Melanocyte of skin (primary cell): ENCODE data around the gene KRT2. TPM values are rescaled to one million over a fixed set of nuclear protein-coding genes. Genes with fewer than 3 reads are reported as not detected.

Experiments
- total RNA-seq, 2 donors: library from RNA; depleted of rRNA; stranded (reverse); fragments of >200 nt; gene quantifications; 2 replicates each; pipeline ENCODE4 v1.2.3, GENCODE V29; 2012

KRT2 gene
- not detected for total RNA-seq

GRCh38 chr12:52651726-52652261 is at the start of gene KRT2:
Gene KRT2, minus strand, starts transcription at chr12:52652211. Its CDS starts 69 bp downstream, at chr12:52652142.

GRCh38 chr12:52680363-52680762 is 28.4 kb upstream of the KRT2 start, which contains the start of gene KRT1:
Gene KRT1, minus strand, starts transcription at chr12:52680407. Its CDS starts 59 bp downstream, at chr12:52680348.

GRCh38 chr12:52618216-52618615 is 33.8 kb downstream of the KRT2 start, which contains the start of gene KRT73:
Gene KRT73, minus strand, starts transcription at chr12:52618559. Its CDS starts 35 bp downstream, at chr12:52618524.

GRCh38 chr12:52600941-52601481 is 51.0 kb downstream of the KRT2 start, which contains the start of gene KRT72:
Gene KRT72, minus strand, starts transcription at chr12:52601463. Its CDS starts 11 bp downstream, at chr12:52601452.

Other genes starting within 250 kb of the KRT2 start
- gene KRT82, start 245.9 kb downstream of the KRT2 start, total RNA-seq: not detected
- gene KRT75, start 217.8 kb downstream of the KRT2 start, total RNA-seq: not detected
- under 1 TPM in 1 of 2 donors, not detected in 1; 0.34 TPM for gene KRT6B, start 200.1 kb downstream of the KRT2 start, total RNA-seq
- not detected for gene KRT6C, start 178.4 kb downstream of the KRT2 start, total RNA-seq
- gene KRT6A, start 159.0 kb downstream of the KRT2 start, total RNA-seq: 1 to 10 TPM in 1 of 2 donors, not detected in 1; 1.0 TPM
- gene KRT5, start 131.8 kb downstream of the KRT2 start, total RNA-seq: under 1 TPM in 1 of 2 donors, not detected in 1; 0.69 TPM
- gene KRT71, start 99.1 kb downstream of the KRT2 start, total RNA-seq: not detected
- not detected for gene KRT74, start 78.4 kb downstream of the KRT2 start, total RNA-seq
- gene KRT72, start 50.7 kb downstream of the KRT2 start, total RNA-seq: not detected
- gene KRT73, start 33.7 kb downstream of the KRT2 start, total RNA-seq: not detected
- gene KRT1, start 28.2 kb upstream of the KRT2 start, total RNA-seq: not detected
- gene KRT77, start 51.3 kb upstream of the KRT2 start, total RNA-seq: not detected
- gene KRT76, start 125.1 kb upstream of the KRT2 start, total RNA-seq: not detected
- not detected for gene KRT3, start 143.9 kb upstream of the KRT2 start, total RNA-seq
- gene KRT4, start 161.9 kb upstream of the KRT2 start, total RNA-seq: not detected
- not detected for gene KRT79, start 182.1 kb upstream of the KRT2 start, total RNA-seq
- not detected for gene KRT78, start 196.8 kb upstream of the KRT2 start, total RNA-seq